Fibroblast of lung (primary cell): ENCODE results near the gene WWC2. TPM values are rescaled to one million over a fixed set of nuclear protein-coding genes. Genes with fewer than 3 reads are reported as not detected.

Source experiments
- DNase-seq, 2 donors: peaks; one replicate each; pipeline versions ENCODE4 v3.0.0 to v3.0.0-alpha.2; 2010; ENCODE audit warnings: low read depth in 2 of 2
- H2AFZ ChIP-seq: 2 replicates; pipeline ENCODE4 v1.5.1; 2012; ENCODE audit warnings: low read length, control low read depth, inconsistent platforms
- H3K27ac ChIP-seq: 2 replicates; pipeline ENCODE4 v1.5.1; 2011; ENCODE audit warnings: low read length, control low read depth; ENCODE audit not compliant: insufficient read depth
- H3K27me3 ChIP-seq: 2 replicates; pipeline ENCODE4 v1.5.1; 2011; ENCODE audit warnings: mild to moderate bottlenecking, low read length; ENCODE audit not compliant: control insufficient read depth, insufficient read depth
- H3K36me3 ChIP-seq: 2 replicates; pipeline ENCODE4 v1.5.1; 2011; ENCODE audit warnings: low read length; ENCODE audit not compliant: control insufficient read depth, insufficient read depth
- H3K4me1 ChIP-seq: 2 replicates; pipeline ENCODE4 v1.5.1; 2011; ENCODE audit warnings: low read length; ENCODE audit not compliant: control insufficient read depth, insufficient read depth; ENCODE audit errors: extremely low read depth
- H3K4me2 ChIP-seq: 2 replicates; pipeline ENCODE4 v1.5.1; 2011; ENCODE audit warnings: low read length, control low read depth; ENCODE audit not compliant: insufficient read depth; ENCODE audit errors: extremely low read depth
- H3K4me3 ChIP-seq, 4 experiments: fragments of 200-600 bp in 1 of 4; sonication (generic) in 1 of 4; replicated peaks in 1 of 4; 2 replicates each; pipeline ENCODE4 v1.5.1; 2011 to 2016; ENCODE audit warnings: low read length in 4 of 4, low read depth in 3 of 4, mild to moderate bottlenecking in 3 of 4, control low read depth in 2 of 4, inconsistent platforms in 1 of 4, mixed read lengths in 1 of 4; ENCODE audit not compliant: insufficient read depth in 1 of 4; ENCODE audit errors: control extremely low read depth in 1 of 4
- H3K79me2 ChIP-seq: 2 replicates; pipeline ENCODE4 v1.5.1; 2012; ENCODE audit warnings: mild to moderate bottlenecking, low read length, inconsistent platforms; ENCODE audit not compliant: control insufficient read depth, insufficient read depth
- H3K9ac ChIP-seq: 2 replicates; pipeline ENCODE4 v1.5.1; 2011; ENCODE audit warnings: mild to moderate bottlenecking, low read length, control low read depth; ENCODE audit not compliant: insufficient read depth
- H3K9me3 ChIP-seq: 2 replicates; pipeline ENCODE4 v1.5.1; 2012; ENCODE audit warnings: low read depth, low read length; ENCODE audit not compliant: control insufficient read depth, insufficient read depth
- H4K20me1 ChIP-seq: 2 replicates; pipeline ENCODE4 v1.5.1; 2011; ENCODE audit warnings: low read length; ENCODE audit not compliant: control insufficient read depth, insufficient read depth; ENCODE audit errors: extremely low read depth
- CTCF ChIP-seq, 2 donors: IDR thresholded peaks in 1 of 2; conservative IDR thresholded peaks in 1 of 2; 1 replicate in 1 of 2; 2 replicates in 1 of 2; pipeline ENCODE4 v1.5.1; 2011 to 2012; ENCODE audit warnings: low read length in 2 of 2, control low read depth in 1 of 2, inconsistent platforms in 1 of 2, low read depth in 1 of 2, mild to moderate bottlenecking in 1 of 2
- EZH2 ChIP-seq: IDR thresholded peaks from 2 replicates; pipeline ENCODE4 v1.5.1; 2012; ENCODE audit warnings: low read length, control low read depth, mild to moderate bottlenecking; ENCODE audit errors: missing control alignments
- polyA plus RNA-seq, 2 donors: library from polyadenylated mRNA; depleted of rRNA in 1 of 2; stranded (reverse) in 1 of 2; unstranded in 1 of 2; fragments of >200 nt; gene quantifications; 2 replicates each; pipeline ENCODE4 v1.2.1, GENCODE V29; 2011 to 2012; ENCODE audit warnings: missing spikeins in 1 of 2
- total RNA-seq: library from RNA; depleted of rRNA; stranded (reverse); fragments of >200 nt; gene quantifications from 2 replicates; pipeline ENCODE4 v1.2.1, GENCODE V29; 2014

The WWC2 gene
- total and polyA plus RNA-seq, 2 donors (not counting 1 experiment from before 2014, with no cell fraction given), result 31.6 to 34.0 TPM

DNA sequence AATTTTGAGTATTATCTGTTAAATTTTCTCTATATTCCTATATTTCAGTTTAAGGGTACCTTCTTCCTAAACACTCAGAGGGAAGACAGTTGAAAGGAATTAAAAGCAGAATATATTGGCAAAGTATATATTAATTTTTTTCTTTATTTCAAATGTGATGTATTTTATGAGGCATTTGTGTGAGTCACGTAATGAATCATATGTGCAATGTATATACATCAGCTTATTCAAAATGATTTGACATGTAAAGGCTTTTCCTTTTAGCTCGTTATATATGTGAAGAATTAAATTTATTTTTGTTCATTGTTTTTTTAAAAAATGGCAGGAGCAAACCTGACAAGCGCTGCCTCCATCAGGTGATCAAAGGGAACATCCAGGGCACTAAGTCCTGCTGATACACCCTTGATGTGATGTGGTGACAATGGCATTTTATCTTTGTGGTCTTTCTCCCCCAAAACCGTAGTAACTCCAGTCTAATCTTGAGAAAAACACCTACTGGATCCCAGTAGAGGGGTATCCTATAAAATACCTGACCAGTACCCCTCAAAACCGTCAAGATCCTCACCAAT, 8.9 kb downstream of the WWC2 start:
- DNase-seq, result no peak
- H3K27me3 ChIP-seq, result no peaks in the 10 kb centered on the region
- H2AFZ ChIP-seq, result no peak overlapping the region
- no peaks in the 10 kb centered on the region for H3K36me3 ChIP-seq
- H3K4me2 ChIP-seq, result no peak overlapping the region
- H3K9me3 ChIP-seq, result no peaks in the 10 kb centered on the region
- no peak overlapping the region for H3K27ac ChIP-seq
- TF ChIP-seq CTCF (conservative IDR thresholded peaks at IDR 0.05 in 1 of 2, IDR thresholded peaks at IDR 0.05 in 1 of 2; ENCODE audit: low read depth in 1 of 2, low read length in 2 of 2), result no peak
- TF ChIP-seq EZH2, result no peak
- H3K9ac ChIP-seq, result no peak overlapping the region
- H3K4me3 ChIP-seq, result no peak overlapping the region
- no peaks in the 10 kb centered on the region for H4K20me1 ChIP-seq
- H3K79me2 ChIP-seq, result peaks cover 78% of the 10 kb centered on the region
- H3K4me1 ChIP-seq, result no peaks in the 10 kb centered on the region

GRCh38 chr4:183110244-183110643, 11.2 kb downstream of the WWC2 start:
- no peak overlapping the region for H3K4me2 ChIP-seq
- no peak overlapping the region for H3K9ac ChIP-seq
- no peaks in the 10 kb centered on the region for H3K36me3 ChIP-seq
- no peak for DNase-seq
- no peaks in the 10 kb centered on the region for H4K20me1 ChIP-seq
- H2AFZ ChIP-seq, result no peak overlapping the region
- H3K27ac ChIP-seq, result no peak overlapping the region
- no peaks in the 10 kb centered on the region for H3K27me3 ChIP-seq
- no peaks in the 10 kb centered on the region for H3K9me3 ChIP-seq
- no peak overlapping the region for H3K4me3 ChIP-seq
- peaks cover 77% of the 10 kb centered on the region for H3K79me2 ChIP-seq
- no peak for TF ChIP-seq CTCF (conservative IDR thresholded peaks at IDR 0.05 in 1 of 2, IDR thresholded peaks at IDR 0.05 in 1 of 2; ENCODE audit: low read depth in 1 of 2, low read length in 2 of 2)
- TF ChIP-seq EZH2, result no peak
- H3K4me1 ChIP-seq, result no peaks in the 10 kb centered on the region

DNA sequence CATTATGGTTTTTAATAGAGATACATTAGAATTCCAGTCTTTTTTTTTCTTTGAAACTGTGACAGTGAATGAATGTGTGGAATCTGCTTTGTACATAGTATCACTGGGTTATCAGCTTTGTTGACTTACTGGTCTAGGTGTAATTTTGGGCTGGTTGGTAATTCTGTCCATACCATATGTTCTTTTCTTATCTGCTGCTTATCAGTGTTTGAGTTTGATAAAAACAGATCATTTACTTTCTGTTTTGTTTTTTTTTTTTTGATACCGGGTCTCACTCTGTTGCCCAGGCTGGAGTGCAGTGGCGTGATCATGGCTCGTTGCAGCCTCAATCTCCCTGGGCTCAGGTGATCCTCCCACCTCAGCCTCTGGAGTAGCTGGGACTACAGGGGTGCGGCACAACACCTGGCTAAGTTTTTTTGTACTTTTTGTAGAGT, 12.4 kb downstream of the WWC2 start:
- no peaks in the 10 kb centered on the region for H4K20me1 ChIP-seq
- H3K36me3 ChIP-seq, result no peaks in the 10 kb centered on the region
- H3K4me2 ChIP-seq, result no peak overlapping the region
- H3K4me3 ChIP-seq, result no peak overlapping the region
- TF ChIP-seq CTCF (conservative IDR thresholded peaks at IDR 0.05 in 1 of 2, IDR thresholded peaks at IDR 0.05 in 1 of 2; ENCODE audit: low read depth in 1 of 2, low read length in 2 of 2), result no peak
- TF ChIP-seq EZH2, result no peak
- H3K79me2 ChIP-seq, result peaks cover 74% of the 10 kb centered on the region
- H3K9ac ChIP-seq, result no peak overlapping the region
- no peaks in the 10 kb centered on the region for H3K4me1 ChIP-seq
- H3K27ac ChIP-seq, result no peak overlapping the region
- no peak for DNase-seq
- H3K9me3 ChIP-seq, result no peaks in the 10 kb centered on the region
- no peak overlapping the region for H2AFZ ChIP-seq
- no peaks in the 10 kb centered on the region for H3K27me3 ChIP-seq
